Psoas muscle (tissue), 8 donors: ENCODE data around the gene STS. TPM values are rescaled to one million over a fixed set of nuclear protein-coding genes. Genes with fewer than 3 reads are reported as not detected.

Experiments used
- ATAC-seq, 4 donors: fragments of 200-7000 bp; cut with Tn5 transposase; one replicate each; pipeline ENCODE4 v1.9.1; 2020; ENCODE audit warnings: moderate library complexity in 3 of 4, mild to moderate bottlenecking in 2 of 4
- DNase-seq, 2 donors: peaks; one replicate each; pipeline ENCODE4 v3.0.0-alpha.2; 2020
- H3K27ac ChIP-seq: fragments of 200-600 bp; one replicate; pipeline ENCODE4 v1.8.0; 2022
- H3K27me3 ChIP-seq, 3 donors: fragments of 200-600 bp in 1 of 3; one replicate each; pipeline versions ENCODE4 v1.6.1 to v1.8.0; 2013 to 2022; ENCODE audit warnings: low read length in 2 of 3, mild to moderate bottlenecking in 2 of 3, moderate library complexity in 1 of 3; ENCODE audit not compliant: insufficient read depth in 3 of 3
- H3K36me3 ChIP-seq, 2 donors: fragments of 200-600 bp in 1 of 2; one replicate each; pipeline versions ENCODE4 v1.6.1 to v1.8.0; 2013 to 2022; ENCODE audit warnings: low read depth in 1 of 2, mild to moderate bottlenecking in 1 of 2, moderate library complexity in 1 of 2; ENCODE audit not compliant: insufficient read depth in 1 of 2
- H3K4me1 ChIP-seq: fragments of 200-600 bp; one replicate; pipeline ENCODE4 v1.8.0; 2022
- H3K4me3 ChIP-seq: fragments of 200-600 bp; one replicate; pipeline ENCODE4 v1.8.0; 2022; ENCODE audit warnings: mild to moderate bottlenecking
- H3K9me3 ChIP-seq: fragments of 200-600 bp; one replicate; pipeline ENCODE4 v1.8.0; 2022
- CTCF ChIP-seq: fragments of 200-600 bp; IDR thresholded peaks from one replicate; pipeline ENCODE4 v1.8.0; 2022; ENCODE audit warnings: antibody characterized with exemption
- WGBS, 3 donors: extraction: QIAGEN DNeasy Blood & Tissue Kit; methylation state at CpG; one replicate each; pipeline versions ENCODE4 v1.1.6 to v1.1.7; 2013; 5-methylcytosine and 5-hydroxymethylcytosine counted together
- intact Hi-C, 2 donors: fragments of 100-400 bp; cut with DNase I; formaldehyde crosslinking; loops; one replicate each; pipeline versions ENCODE4 v1.11.0 to v1.14.2; 2022
- polyA plus RNA-seq, 3 donors: library from polyadenylated mRNA; stranded (reverse); fragments of 200-250 nt; gene quantifications; one replicate each; pipeline ENCODE4 v1.2.3, GENCODE V29; 2013
- total RNA-seq, 4 donors: library from RNA; stranded (reverse); fragmentation: NEBNext Ultra II Directional in 2 of 4; extraction: Animal tissue kit (Norgen Biotek cat#: 25700) in 2 of 4; gene quantifications; one replicate each; pipeline versions ENCODE4 v1.2.1 to v1.2.4, GENCODE V29; 2021 to 2023
- donor health status: healthy with polysubstance abuse.
- donor health status: DM: no; HTN: no; CAD: no; lungs with moderate emphysema.
- donor health status: Bipolar disorder and iron deficiency.
- donor health status: healthy.
- donor health status: DM: yes; HTN: yes; CAD: no.
- donor health status: DM: no; HTN: no; CAD: no.
- donor health status: DM: no; HTN: no; CAD: no.
- donor health status: DM: yes; HTN: yes; CAD: no.

Gene STS
- total and polyA plus RNA-seq, 7 donors: 2.3 to 14.3 (median 4.6) TPM

- no peak for ATAC-seq
- Histone ChIP-seq H3K4me1 (no peaks in the 10 kb centered on the region), H3K9me3 (no peaks in the 10 kb centered on the region), H3K27ac (no peak overlapping the region), H3K4me3 (no peak overlapping the region), H3K27me3 (no peaks in the 10 kb centered on the region), H3K36me3 (no peaks in the 10 kb centered on the region)
- 79 to 95% (median 88%) methylated on average over 7 of the region's 7 CpGs for whole genome bisulfite sequencing, 3 donors
- no peak for TF ChIP-seq CTCF
- no peak for DNase-seq
- intact Hi-C loops: no loop called here
Measured at GRCh38 chrX:7154041-7154597, 6.6 kb downstream of the STS start.

GRCh38 chrX:7155163-7155562, 7.7 kb downstream of the STS start:
- ATAC-seq: no peak
- H3K9me3 ChIP-seq: no peaks in the 10 kb centered on the region
- no peak overlapping the region for H3K4me3 ChIP-seq
- WGBS, 3 donors: 91 to 100% (median 95%) methylated on average over 1 of the region's 1 CpG
- H3K36me3 ChIP-seq: no peaks in the 10 kb centered on the region
- no peaks in the 10 kb centered on the region for H3K27me3 ChIP-seq
- TF ChIP-seq CTCF: no peak
- no peak for DNase-seq
- H3K4me1 ChIP-seq: no peaks in the 10 kb centered on the region
- intact Hi-C loops: no loop called here
- no peak overlapping the region for H3K27ac ChIP-seq

- no peak overlapping the region for H3K4me3 ChIP-seq
- 83 to 100% (median 88%) methylated on average over 3 of the region's 3 CpGs for WGBS, 3 donors
- intact Hi-C loops: no loop called here
- H3K27ac ChIP-seq: no peak overlapping the region
- no peaks in the 10 kb centered on the region for H3K9me3 ChIP-seq
- DNase-seq: no peak
- no peaks in the 10 kb centered on the region for H3K27me3 ChIP-seq
- H3K4me1 ChIP-seq: no peaks in the 10 kb centered on the region
- no peak for ATAC-seq
- no peak for TF ChIP-seq CTCF
- no peaks in the 10 kb centered on the region for H3K36me3 ChIP-seq
Measured at GRCh38 chrX:7156879-7157278, 9.4 kb downstream of the STS start.

GRCh38 chrX:7158468-7158990, 11.0 kb downstream of the STS start:
- H3K9me3 ChIP-seq: no peaks in the 10 kb centered on the region
- no peak for DNase-seq
- intact Hi-C loops: no loop called here
- no peak overlapping the region for H3K4me3 ChIP-seq
- no peaks in the 10 kb centered on the region for H3K27me3 ChIP-seq
- no peak for TF ChIP-seq CTCF
- WGBS, 3 donors: 83 to 88% (median 86%) methylated on average over 5 of the region's 5 CpGs
- H3K36me3 ChIP-seq: no peaks in the 10 kb centered on the region
- ATAC-seq: no peak
- H3K27ac ChIP-seq: no peak overlapping the region
- no peaks in the 10 kb centered on the region for H3K4me1 ChIP-seq
